Right atrium auricular region (tissue), 2 donors: Measurements from ENCODE around the gene PGAM5. TPM values are rescaled to one million over a fixed set of nuclear protein-coding genes. Genes with fewer than 3 reads are reported as not detected.

ENCODE experiments used
- DNase-seq: peaks from one replicate; pipeline ENCODE4 v3.0.0-alpha.2; 2019; ENCODE audit warnings: low spot score
- H3K27ac ChIP-seq, 2 donors: fragments of 200-600 bp; sonication (generic); 1 replicate in 1 of 2; 2 replicates in 1 of 2; pipeline ENCODE4 v1.5.1; 2016 to 2019
- H3K27me3 ChIP-seq, 2 donors: fragments of 200-600 bp; sonication (generic); one replicate each; pipeline versions ENCODE4 v1.5.1 to v1.6.0; 2017 to 2019
- H3K36me3 ChIP-seq: fragments of 200-600 bp; sonication (generic); one replicate; pipeline ENCODE4 v1.5.1; 2016
- H3K4me1 ChIP-seq, 2 donors: fragments of 200-600 bp; sonication (generic); one replicate each; pipeline versions ENCODE4 v1.5.1 to v1.6.0; 2017 to 2019
- H3K4me3 ChIP-seq, 2 donors: fragments of 200-600 bp; sonication (generic); 1 replicate in 1 of 2; 2 replicates in 1 of 2; pipeline ENCODE4 v1.5.1; 2017 to 2019; ENCODE audit warnings: mild to moderate bottlenecking in 1 of 2, moderate library complexity in 1 of 2
- H3K9me3 ChIP-seq, 2 donors: fragments of 200-600 bp; sonication (generic); one replicate each; pipeline ENCODE4 v1.5.1; 2019
- CTCF ChIP-seq, 2 donors: fragments of 200-600 bp; sonication (generic); IDR thresholded peaks; one replicate each; pipeline ENCODE4 v1.5.1; 2019; ENCODE audit warnings: antibody characterized with exemption in 2 of 2
- total RNA-seq, 2 donors: library from RNA; depleted of rRNA; stranded (reverse); fragments of >200 nt; gene quantifications; one replicate each; pipeline ENCODE4 v1.1.0, GENCODE V29; 2016

PGAM5 gene
- total RNA-seq, 2 donors from 2014 or later, result 12.8 to 20.0 TPM

GRCh38 chr12:132727091-132727794 is 16.6 kb downstream of the PGAM5 start:
- no peaks in the 10 kb centered on the region for H3K9me3 ChIP-seq
- no peak for DNase-seq
- H3K27ac ChIP-seq, result no peak overlapping the region
- TF ChIP-seq CTCF (IDR thresholded peaks at IDR 0.05), result no peak
- H3K27me3 ChIP-seq, result no peaks in the 10 kb centered on the region
- H3K4me3 ChIP-seq, result no peak overlapping the region
- H3K4me1 ChIP-seq, result peaks cover 0 to 3% of the 10 kb centered on the region in 2 donors
- peaks cover 86% of the 10 kb centered on the region for H3K36me3 ChIP-seq

- Histone ChIP-seq H3K9me3 (no peaks in the 10 kb centered on the region), H3K36me3 (peaks cover 88% of the 10 kb centered on the region), H3K27ac (no peak overlapping the region), H3K4me3 (no peak overlapping the region), H3K27me3 (no peaks in the 10 kb centered on the region), H3K4me1 (no peaks in the 10 kb centered on the region)
- TF ChIP-seq CTCF (IDR thresholded peaks at IDR 0.05), result no peak
- no peak for DNase-seq
Observed at GRCh38 chr12:132728502-132728901, 17.9 kb downstream of the PGAM5 start.

- Histone ChIP-seq H3K4me1 (no peaks in the 10 kb centered on the region), H3K4me3 (no peak overlapping the region), H3K27me3 (no peaks in the 10 kb centered on the region), H3K27ac (no peak overlapping the region), H3K36me3 (peaks cover 88% of the 10 kb centered on the region), H3K9me3 (no peaks in the 10 kb centered on the region)
- TF ChIP-seq CTCF (IDR thresholded peaks at IDR 0.05), result no peak
- no peak for DNase-seq
Observed at GRCh38 chr12:132729541-132730320, 19.1 kb downstream of the PGAM5 start.

GRCh38 chr12:132730353-132730752 is 19.7 kb downstream of the PGAM5 start:
- Histone ChIP-seq H3K9me3 (no peaks in the 10 kb centered on the region), H3K27me3 (no peaks in the 10 kb centered on the region), H3K27ac (no peak overlapping the region), H3K36me3 (peaks cover 88% of the 10 kb centered on the region), H3K4me3 (no peak overlapping the region), H3K4me1 (no peaks in the 10 kb centered on the region)
- no peak for DNase-seq
- TF ChIP-seq CTCF (IDR thresholded peaks at IDR 0.05), result no peak

- Histone ChIP-seq H3K27ac (no peak overlapping the region), H3K4me3 (no peak overlapping the region), H3K36me3 (peaks cover 88% of the 10 kb centered on the region), H3K4me1 (no peaks in the 10 kb centered on the region), H3K27me3 (no peaks in the 10 kb centered on the region), H3K9me3 (no peaks in the 10 kb centered on the region)
- TF ChIP-seq CTCF (IDR thresholded peaks at IDR 0.05), result no peak
- no peak for DNase-seq
Observed at GRCh38 chr12:132731574-132731973, 20.9 kb downstream of the PGAM5 start.
